Measurements from ENCODE around the gene GRIA2. TPM values are rescaled to one million over a fixed set of nuclear protein-coding genes. Genes with fewer than 3 reads are reported as not detected.

The GRIA2 gene
- total RNA-seq, 2 experiments from 2014 or later: not detected

DNA sequence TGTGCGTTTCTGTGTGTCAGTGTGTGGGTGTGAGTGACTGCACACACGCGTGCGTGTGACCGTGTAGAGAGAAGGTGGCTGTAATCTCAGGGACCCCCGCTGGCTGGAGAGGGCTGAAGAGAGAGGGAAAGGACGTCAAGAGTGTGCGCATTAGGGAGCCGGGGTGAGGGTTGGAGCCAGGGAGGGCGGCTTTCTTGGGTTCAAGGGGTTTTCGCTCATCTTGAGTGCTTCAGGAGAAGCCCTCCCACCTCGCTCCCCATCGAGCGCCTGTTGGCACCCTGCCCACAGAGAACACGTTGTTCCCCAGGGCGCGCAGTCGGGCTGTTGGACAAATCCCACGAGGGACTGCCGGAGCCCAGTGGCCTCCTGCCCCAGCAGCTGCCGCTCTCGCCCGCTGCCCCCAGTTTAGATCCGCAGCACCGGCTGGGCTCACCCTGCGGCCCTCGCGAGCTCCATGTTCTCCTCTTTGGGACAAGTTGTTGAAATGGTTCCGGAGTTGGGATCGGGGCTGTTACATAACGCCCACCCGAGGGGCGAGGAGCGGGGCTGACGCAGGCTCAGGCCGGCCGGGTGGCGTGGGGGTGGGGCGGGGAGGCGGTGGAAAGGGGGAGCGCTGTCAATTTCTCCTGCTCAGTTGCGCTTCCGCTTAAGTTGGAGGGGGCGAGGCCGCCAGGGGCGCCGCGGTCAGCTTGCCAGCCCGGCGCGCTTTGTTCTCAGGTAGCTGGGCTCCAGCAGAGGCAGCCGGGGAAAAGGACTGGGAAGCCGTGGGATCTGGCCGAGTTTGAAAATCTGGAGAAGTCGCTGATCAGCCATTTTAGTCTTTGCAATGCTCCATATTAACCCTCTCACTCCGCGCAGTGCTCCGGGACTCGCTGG lies 1.6 kb downstream of the GRIA2 start:
- no peaks in the 10 kb centered on the region for H4K20me1 ChIP-seq (ENCODE audit: insufficient read depth, low read length)
- no peaks in the 10 kb centered on the region for H3K36me3 ChIP-seq (ENCODE audit: insufficient read depth, low read length)
- BruUV-seq (replicated peaks): no TSS peak
- H3K9me3 ChIP-seq (ENCODE audit: low read length): no peaks in the 10 kb centered on the region
- no peak overlapping the region for H2AFZ ChIP-seq (ENCODE audit: low read length)
- no peak overlapping the region for H3K27ac ChIP-seq (ENCODE audit: low read depth, low read length, poor library complexity, severe bottlenecking)
- H3K4me3 ChIP-seq (ENCODE audit: low read depth, low read length, poor library complexity, severe bottlenecking): no peak overlapping the region
- no peak overlapping the region for H3K4me2 ChIP-seq (ENCODE audit: low read length)
- no peak for DNase-seq (ENCODE audit: low spot score)
- ChIA-PET CTCF (ENCODE audit: unreplicated experiment) (no interaction called here), POLR2A (no interaction called here)
- intact Hi-C loops (cut with micrococcal nuclease; ENCODE audit: unreplicated experiment): no loop called here
- no peaks in the 10 kb centered on the region for H3K79me2 ChIP-seq (ENCODE audit: insufficient read depth, low read depth, low read length)
- no peaks in the 10 kb centered on the region for H3K9me2 ChIP-seq (ENCODE audit: insufficient read depth, low read length)
- no peaks in the 10 kb centered on the region for H3K4me1 ChIP-seq (ENCODE audit: insufficient read depth, low read length, poor library complexity, severe bottlenecking)
- TF ChIP-seq EZH2phosphoT487 (IDR thresholded peaks at IDR 0.05; ENCODE audit: borderline replicate concordance, low read depth, low read length): no peak
- TF ChIP-seq, protein P1, sequence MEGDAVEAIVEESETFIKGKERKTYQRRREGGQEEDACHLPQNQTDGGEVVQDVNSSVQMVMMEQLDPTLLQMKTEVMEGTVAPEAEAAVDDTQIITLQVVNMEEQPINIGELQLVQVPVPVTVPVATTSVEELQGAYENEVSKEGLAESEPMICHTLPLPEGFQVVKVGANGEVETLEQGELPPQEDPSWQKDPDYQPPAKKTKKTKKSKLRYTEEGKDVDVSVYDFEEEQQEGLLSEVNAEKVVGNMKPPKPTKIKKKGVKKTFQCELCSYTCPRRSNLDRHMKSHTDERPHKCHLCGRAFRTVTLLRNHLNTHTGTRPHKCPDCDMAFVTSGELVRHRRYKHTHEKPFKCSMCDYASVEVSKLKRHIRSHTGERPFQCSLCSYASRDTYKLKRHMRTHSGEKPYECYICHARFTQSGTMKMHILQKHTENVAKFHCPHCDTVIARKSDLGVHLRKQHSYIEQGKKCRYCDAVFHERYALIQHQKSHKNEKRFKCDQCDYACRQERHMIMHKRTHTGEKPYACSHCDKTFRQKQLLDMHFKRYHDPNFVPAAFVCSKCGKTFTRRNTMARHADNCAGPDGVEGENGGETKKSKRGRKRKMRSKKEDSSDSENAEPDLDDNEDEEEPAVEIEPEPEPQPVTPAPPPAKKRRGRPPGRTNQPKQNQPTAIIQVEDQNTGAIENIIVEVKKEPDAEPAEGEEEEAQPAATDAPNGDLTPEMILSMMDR (conservative IDR thresholded peaks at IDR 0.05; ENCODE audit: low read length): no peak

GRCh38 chr4:157222771-157223160 lies 2.2 kb downstream of the GRIA2 start:
- Histone ChIP-seq H2AFZ (ENCODE audit: low read length) (no peak overlapping the region), H3K79me2 (ENCODE audit: insufficient read depth, low read depth, low read length) (no peaks in the 10 kb centered on the region), H3K9me3 (ENCODE audit: low read length) (no peaks in the 10 kb centered on the region), H3K4me1 (ENCODE audit: insufficient read depth, low read length, poor library complexity, severe bottlenecking) (no peaks in the 10 kb centered on the region), H3K4me2 (ENCODE audit: low read length) (no peak overlapping the region), H3K4me3 (ENCODE audit: low read depth, low read length, poor library complexity, severe bottlenecking) (no peak overlapping the region), H3K27ac (ENCODE audit: low read depth, low read length, poor library complexity, severe bottlenecking) (no peak overlapping the region), H3K36me3 (ENCODE audit: insufficient read depth, low read length) (no peaks in the 10 kb centered on the region), H3K9me2 (ENCODE audit: insufficient read depth, low read length) (no peaks in the 10 kb centered on the region), H4K20me1 (ENCODE audit: insufficient read depth, low read length) (no peaks in the 10 kb centered on the region)
- ChIA-PET CTCF (ENCODE audit: unreplicated experiment) (interaction anchor here (0.6 kb wide), 1 partner anchor 62 kb away, joined by 3 read pairs; no protein-coding TSS in a partner anchor), POLR2A (no interaction called here)
- TF ChIP-seq, protein P1 (conservative IDR thresholded peaks at IDR 0.05; ENCODE audit: low read length): no peak
- TF ChIP-seq EZH2phosphoT487 (IDR thresholded peaks at IDR 0.05; ENCODE audit: borderline replicate concordance, low read depth, low read length): no peak
- no TSS peak for BruUV-seq (replicated peaks)
- DNase-seq (ENCODE audit: low spot score): no peak
- intact Hi-C loops (cut with micrococcal nuclease; ENCODE audit: unreplicated experiment): no loop called here

DNA sequence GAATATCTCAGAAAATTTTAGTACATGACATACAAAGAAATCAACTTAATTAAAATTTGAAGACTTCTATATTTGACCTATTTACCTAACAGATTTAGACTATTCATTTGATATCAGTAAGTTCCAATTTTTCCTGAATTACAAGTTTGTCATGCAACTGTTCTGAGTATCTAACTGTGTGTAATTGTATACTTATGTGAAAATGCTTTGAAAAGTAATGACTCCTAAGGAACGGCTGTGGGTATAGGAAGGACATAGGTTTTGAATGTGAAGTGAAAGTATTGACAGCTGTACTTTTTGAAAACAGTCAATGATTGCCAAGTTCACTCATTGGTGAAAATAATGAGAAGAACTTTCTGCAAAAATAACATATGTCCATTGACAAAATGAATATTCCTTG lies 2.9 kb downstream of the GRIA2 start:
- no peaks in the 10 kb centered on the region for H3K9me3 ChIP-seq (ENCODE audit: low read length)
- TF ChIP-seq EZH2phosphoT487 (IDR thresholded peaks at IDR 0.05; ENCODE audit: borderline replicate concordance, low read depth, low read length): no peak
- TF ChIP-seq, protein P1 (conservative IDR thresholded peaks at IDR 0.05; ENCODE audit: low read length): no peak
- no peaks in the 10 kb centered on the region for H3K4me1 ChIP-seq (ENCODE audit: insufficient read depth, low read length, poor library complexity, severe bottlenecking)
- no peak overlapping the region for H3K27ac ChIP-seq (ENCODE audit: low read depth, low read length, poor library complexity, severe bottlenecking)
- H3K4me3 ChIP-seq (ENCODE audit: low read depth, low read length, poor library complexity, severe bottlenecking): no peak overlapping the region
- intact Hi-C loops (cut with micrococcal nuclease; ENCODE audit: unreplicated experiment): no loop called here
- no peak for DNase-seq (ENCODE audit: low spot score)
- no peak overlapping the region for H3K4me2 ChIP-seq (ENCODE audit: low read length)
- POLR2A ChIA-PET: no interaction called here
- CTCF ChIA-PET (ENCODE audit: unreplicated experiment): interaction anchor here (0.6 kb wide), 1 partner anchor 61 kb away, joined by 3 read pairs; no protein-coding TSS in a partner anchor
- no peak overlapping the region for H2AFZ ChIP-seq (ENCODE audit: low read length)
- no peaks in the 10 kb centered on the region for H3K36me3 ChIP-seq (ENCODE audit: insufficient read depth, low read length)
- H3K79me2 ChIP-seq (ENCODE audit: insufficient read depth, low read depth, low read length): no peaks in the 10 kb centered on the region
- H3K9me2 ChIP-seq (ENCODE audit: insufficient read depth, low read length): no peaks in the 10 kb centered on the region
- H4K20me1 ChIP-seq (ENCODE audit: insufficient read depth, low read length): no peaks in the 10 kb centered on the region
- no TSS peak for BruUV-seq (replicated peaks)
